GM18909 (cell line): ENCODE results near the gene HYLS1.
A peak's percentile ranks its signal among the peaks of the same experiment; 100 is the strongest.

ENCODE experiments used
- ATAC-seq: cut with Tn5 transposase; IDR thresholded peaks from one replicate; pipeline ENCODE4 v1.9.1; 2021; ENCODE audit warnings: mild to moderate bottlenecking; ENCODE audit not compliant: unreplicated experiment, poor library complexity

Gene HYLS1

GRCh38 chr11:125931668-125932067, 44.2 kb downstream of the HYLS1 start:
- no peak for ATAC-seq

DNA sequence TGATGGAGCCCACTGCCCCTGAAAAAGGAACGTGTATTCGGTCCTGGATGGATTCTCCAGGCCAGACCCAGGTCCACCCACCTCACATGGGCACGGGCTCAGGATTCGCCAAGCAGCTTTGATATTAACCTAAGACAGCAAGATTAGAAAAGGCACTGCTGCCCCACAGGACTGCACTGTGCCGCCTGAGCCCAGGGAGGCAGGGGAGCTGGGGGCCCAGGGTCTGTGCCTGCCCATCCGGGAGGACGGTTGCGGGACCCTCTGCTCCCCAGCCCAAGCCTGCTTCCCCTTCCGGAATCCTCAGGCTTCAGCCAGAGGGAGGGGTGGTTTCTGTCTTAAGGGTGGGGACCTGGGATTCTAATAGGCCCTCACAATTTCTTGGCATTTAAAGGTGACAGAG, 44.8 kb downstream of the HYLS1 start:
- no peak for ATAC-seq

- no peak for ATAC-seq
Observed at GRCh38 chr11:125933030-125933813, 45.8 kb downstream of the HYLS1 start.

DNA sequence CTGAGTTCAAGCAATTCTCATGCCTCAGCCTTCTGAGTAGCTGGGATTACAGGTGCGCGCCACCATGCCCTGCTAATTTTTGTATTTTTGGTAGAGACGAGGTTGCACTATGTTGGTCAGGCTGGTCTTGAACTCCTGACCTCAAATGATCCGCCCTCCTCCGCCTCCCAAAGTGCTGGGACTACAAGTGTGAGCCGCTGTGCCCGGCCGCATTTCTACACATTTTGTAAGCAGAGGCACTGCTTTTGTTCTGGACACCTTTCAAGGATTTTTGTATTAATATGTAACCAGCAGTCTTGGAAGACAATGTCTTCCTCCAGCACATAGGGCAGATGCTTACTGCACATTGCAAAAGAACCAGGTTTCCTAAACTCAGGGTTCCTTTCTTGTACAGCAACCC, 47.0 kb downstream of the HYLS1 start:
- ATAC-seq, result no peak

DNA sequence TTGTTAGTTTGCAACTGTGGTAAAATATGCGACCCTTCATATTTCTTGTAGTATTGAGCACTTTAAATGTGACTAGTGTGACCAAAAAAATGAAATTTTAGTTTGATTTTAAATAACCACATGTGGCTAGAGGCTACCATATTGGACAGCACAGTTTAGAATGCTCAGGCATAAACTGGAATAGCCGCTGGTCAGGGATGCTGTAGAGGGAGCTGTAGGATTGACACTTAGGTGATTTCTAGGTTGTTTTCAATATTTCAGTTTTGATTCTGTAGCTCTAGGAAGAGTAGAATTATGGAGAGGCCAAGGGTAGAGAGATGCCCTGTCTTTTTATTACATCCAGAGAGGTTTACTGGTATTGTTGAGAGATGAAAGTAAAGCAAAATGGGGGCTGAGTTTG, 47.6 kb downstream of the HYLS1 start:
- ATAC-seq, result no peak

GRCh38 chr11:125935618-125936199, 48.2 kb downstream of the HYLS1 start:
- no peak for ATAC-seq

GRCh38 chr11:125938418-125938817, 51.0 kb downstream of the HYLS1 start:
- no peak for ATAC-seq

DNA sequence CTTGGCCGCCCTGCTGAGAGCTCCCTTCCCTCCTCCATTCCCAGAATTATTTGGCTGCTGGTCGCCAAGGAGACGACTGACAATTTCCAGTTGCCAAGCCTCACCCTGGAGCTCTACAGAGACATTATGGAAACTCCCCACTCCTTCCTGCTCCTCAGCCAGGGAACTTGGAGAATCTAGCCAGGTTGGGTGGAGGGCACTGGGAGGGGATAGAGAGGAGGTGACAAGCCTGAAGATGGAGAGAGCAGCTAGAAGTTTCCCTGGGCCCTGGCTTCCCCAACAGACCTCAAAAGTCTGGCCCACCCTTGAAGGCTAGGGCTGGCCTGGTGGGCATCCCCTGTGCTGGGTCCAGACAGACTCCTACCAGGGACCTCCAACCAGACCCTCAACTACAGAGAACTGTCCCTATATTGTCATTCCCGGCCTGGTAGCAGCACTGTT, 51.6 kb downstream of the HYLS1 start:
- no peak for ATAC-seq

DNA sequence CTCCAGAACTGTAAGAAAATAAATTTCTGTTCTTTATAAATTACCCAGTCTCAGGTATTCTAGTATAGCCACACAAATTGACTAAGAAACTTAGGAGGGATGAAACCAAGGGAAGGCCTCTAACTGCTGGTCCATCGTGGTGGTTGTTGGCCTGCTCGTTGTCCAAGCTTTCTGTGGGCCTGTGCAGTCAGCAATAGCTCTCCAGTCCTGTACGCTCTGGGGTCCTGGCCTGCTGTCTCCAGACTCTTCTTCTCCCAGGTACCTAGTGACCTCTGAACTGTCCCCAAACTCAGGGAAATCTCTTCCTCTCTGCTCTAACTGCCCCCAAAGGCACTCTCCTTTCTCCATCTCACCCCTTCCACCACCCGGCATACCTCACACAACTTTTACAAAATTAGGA, 52.7 kb downstream of the HYLS1 start:
- ATAC-seq, result no peak

- no peak for ATAC-seq
Observed at GRCh38 chr11:125941267-125941618, 53.8 kb downstream of the HYLS1 start.

- ATAC-seq, result peak; percentile 51
Observed at GRCh38 chr11:125941619-125942611, 54.4 kb downstream of the HYLS1 start.

- no peak for ATAC-seq
Observed at GRCh38 chr11:125942771-125943428, 55.4 kb downstream of the HYLS1 start.

DNA sequence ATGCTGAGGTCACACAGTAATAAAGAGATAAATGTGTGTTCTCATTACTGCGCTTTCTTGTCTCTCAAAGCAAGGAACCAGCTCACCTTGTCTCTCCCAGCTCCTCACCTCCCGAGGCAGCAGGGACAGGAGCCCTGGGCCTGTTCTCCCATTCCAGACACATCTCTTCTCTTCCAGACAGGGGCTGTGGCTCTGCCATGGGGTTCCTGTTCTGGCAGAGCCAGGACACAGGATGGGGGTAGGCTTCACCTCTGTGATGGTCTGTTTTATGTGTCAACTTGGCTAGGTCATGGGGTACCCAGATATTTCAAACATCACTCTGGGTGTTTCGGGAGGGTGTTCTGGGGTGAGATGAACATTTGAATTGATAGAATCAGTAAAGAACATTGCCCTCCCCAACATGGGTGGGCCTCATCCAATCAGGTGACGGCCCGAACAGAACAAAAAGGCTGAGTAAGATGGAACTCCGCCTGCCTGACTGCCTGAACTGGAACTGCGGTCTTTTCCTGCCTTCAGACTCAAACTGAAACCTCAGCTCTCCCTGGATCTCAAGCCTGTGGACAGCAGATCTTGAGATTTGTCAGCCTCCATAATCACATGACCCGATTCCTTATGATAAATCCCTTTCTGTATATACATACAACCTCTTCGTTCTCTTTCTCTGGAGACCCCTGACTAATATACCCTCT, 56.3 kb downstream of the HYLS1 start:
- no peak for ATAC-seq

- ATAC-seq, result no peak
Observed at GRCh38 chr11:125944350-125945010, 57.0 kb downstream of the HYLS1 start.

GRCh38 chr11:125945011-125945796, 57.7 kb downstream of the HYLS1 start:
- no peak for ATAC-seq

- ATAC-seq, result no peak
Observed at GRCh38 chr11:125945797-125946520, 58.5 kb downstream of the HYLS1 start, which contains the start of gene VSIG10L2. TSS of gene VSIG10L2 (plus strand) at chr11:125946044. CDS start at chr11:125946056, 12 bp downstream.

DNA sequence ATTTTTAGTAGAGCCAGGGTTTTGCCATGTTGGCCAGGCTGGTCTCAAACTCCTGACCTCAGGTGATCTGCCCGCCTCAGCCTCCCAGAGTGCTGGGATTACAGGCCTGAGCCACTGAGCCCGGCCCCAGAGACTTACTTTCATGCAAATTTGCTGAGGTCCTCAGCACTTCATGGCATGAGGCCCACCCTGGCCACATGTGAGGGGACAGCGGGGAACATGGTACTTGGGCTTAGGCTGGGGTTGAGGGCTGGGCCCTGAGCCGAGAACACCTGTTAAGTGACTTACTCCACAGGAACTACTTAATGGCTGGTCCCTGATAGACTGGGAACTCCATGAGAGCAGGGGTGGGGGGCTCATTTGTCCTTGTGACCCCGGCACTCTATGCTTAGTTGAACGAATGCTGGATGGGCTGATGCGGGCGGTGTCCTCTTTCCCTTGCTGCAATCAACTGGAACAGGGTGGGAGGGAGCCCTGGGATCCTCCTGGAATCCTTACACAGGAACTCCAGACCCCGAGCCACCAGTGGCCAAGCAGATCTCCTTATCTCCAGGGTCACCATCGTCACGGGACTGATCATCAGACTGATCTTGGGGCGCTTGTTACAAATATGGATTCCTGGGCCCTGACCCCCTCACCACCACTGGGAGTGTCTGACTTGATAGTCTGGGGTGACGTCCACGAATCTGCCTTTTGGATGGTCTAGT, 59.4 kb downstream of the HYLS1 start:
- ATAC-seq, result no peak
